ENCODE data around the gene KTN1. TPM values are rescaled to one million over a fixed set of nuclear protein-coding genes. Genes with fewer than 3 reads are reported as not detected.

Gene KTN1
- total RNA-seq, 2 experiments from 2014 or later: 107 to 113 TPM

DNA sequence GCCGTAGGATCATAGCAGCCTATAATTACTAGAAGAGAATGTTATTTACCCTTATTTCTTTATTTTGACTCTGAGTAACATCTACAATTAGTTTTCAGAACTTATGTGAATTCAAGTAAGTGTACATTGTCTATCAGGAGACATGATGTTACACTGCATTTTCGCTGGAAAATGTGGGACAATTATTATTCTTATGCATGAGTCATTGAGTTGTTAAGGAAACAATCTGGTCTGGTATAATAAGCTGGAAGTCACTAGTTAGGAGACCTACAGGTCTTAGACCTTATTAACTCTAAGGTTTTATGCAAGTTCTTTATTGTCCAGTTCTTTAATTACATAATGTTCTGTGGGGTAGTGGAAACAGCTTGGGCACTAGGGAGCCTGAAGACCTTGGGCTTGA, 5.8 kb downstream of the KTN1 start:
- intact Hi-C loops (cut with micrococcal nuclease): loop anchor here (10.0 kb wide), 1 partner anchor 311 kb away; the partner anchor contains the start of gene FBXO34
- Mint-ChIP-seq H3K27ac (peak overlapping the region; percentile 43), H3K4me1 (ENCODE audit: low read depth) (peaks cover 55% of the 10 kb centered on the region), H3K36me3 (ENCODE audit: low read depth) (peaks cover 8% of the 10 kb centered on the region), H3K9me3 (no peaks in the 10 kb centered on the region), H3K27me3 (no peaks in the 10 kb centered on the region), H3K4me3 (no peak overlapping the region)
- no peak for DNase-seq
- ChIA-PET CTCF (interaction anchor here (1.1 kb wide), 1 partner anchor 140 kb away, joined by 3 read pairs; no protein-coding TSS in a partner anchor), POLR2A (no interaction called here)
- TF ChIP-seq, protein P1, sequence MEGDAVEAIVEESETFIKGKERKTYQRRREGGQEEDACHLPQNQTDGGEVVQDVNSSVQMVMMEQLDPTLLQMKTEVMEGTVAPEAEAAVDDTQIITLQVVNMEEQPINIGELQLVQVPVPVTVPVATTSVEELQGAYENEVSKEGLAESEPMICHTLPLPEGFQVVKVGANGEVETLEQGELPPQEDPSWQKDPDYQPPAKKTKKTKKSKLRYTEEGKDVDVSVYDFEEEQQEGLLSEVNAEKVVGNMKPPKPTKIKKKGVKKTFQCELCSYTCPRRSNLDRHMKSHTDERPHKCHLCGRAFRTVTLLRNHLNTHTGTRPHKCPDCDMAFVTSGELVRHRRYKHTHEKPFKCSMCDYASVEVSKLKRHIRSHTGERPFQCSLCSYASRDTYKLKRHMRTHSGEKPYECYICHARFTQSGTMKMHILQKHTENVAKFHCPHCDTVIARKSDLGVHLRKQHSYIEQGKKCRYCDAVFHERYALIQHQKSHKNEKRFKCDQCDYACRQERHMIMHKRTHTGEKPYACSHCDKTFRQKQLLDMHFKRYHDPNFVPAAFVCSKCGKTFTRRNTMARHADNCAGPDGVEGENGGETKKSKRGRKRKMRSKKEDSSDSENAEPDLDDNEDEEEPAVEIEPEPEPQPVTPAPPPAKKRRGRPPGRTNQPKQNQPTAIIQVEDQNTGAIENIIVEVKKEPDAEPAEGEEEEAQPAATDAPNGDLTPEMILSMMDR (IDR thresholded peaks at IDR 0.05): no peak
- no peak for ATAC-seq

DNA sequence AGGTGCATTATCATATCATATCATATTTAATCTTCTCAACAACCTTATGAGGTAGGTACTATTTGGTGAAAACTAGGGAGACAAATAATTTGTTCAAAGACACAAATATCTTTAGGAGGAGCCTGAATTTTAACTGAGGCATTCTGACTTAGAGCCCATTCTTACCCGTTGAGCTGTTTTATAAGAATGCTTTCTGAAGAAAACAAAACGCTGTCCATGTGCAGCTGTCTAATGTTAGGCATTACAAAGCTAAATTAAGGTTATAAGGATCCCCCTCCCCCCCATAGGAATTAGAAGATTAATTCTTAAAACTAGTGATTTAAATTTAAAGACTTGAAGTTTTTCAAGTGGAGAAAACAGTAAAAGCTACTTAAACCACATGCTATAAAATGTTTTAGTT, 6.4 kb downstream of the KTN1 start:
- Mint-ChIP-seq H3K4me1 (ENCODE audit: low read depth) (peaks cover 54% of the 10 kb centered on the region), H3K27ac (peak overlapping the region; percentile 43), H3K4me3 (no peak overlapping the region), H3K27me3 (no peaks in the 10 kb centered on the region), H3K36me3 (ENCODE audit: low read depth) (peaks cover 8% of the 10 kb centered on the region), H3K9me3 (no peaks in the 10 kb centered on the region)
- ChIA-PET CTCF (interaction anchor here (1.1 to 1.3 kb wide), 2 partner anchors 39 to 140 kb away, joined by 3 read pairs; no protein-coding TSS in a partner anchor), POLR2A (no interaction called here)
- DNase-seq: no peak
- intact Hi-C loops (cut with micrococcal nuclease): loop anchor here (10.0 kb wide), 1 partner anchor 312 kb away; the partner anchor contains the start of gene FBXO34
- TF ChIP-seq, protein P1 (IDR thresholded peaks at IDR 0.05): no peak
- ATAC-seq: no peak

DNA sequence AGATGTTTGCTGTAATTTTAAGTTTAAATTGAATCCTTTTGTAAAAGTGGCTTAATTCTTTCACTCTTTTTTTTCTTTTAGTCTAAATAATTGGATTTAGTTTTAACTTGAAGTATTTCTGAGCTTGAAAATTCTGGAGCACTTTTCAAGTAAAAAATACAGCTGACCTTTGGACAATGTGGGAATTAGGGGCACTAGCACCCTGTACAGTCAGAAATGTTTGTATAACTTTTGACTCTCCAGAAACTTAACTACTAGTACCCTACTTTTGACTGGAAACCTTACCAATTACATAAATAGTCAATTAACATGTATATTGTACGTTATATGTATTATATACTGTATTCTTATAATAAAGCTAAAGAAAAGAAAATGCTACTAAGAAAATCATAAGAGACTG, 7.8 kb downstream of the KTN1 start:
- H3K4me1 Mint-ChIP-seq (ENCODE audit: low read depth): peaks cover 56% of the 10 kb centered on the region
- no peak for ATAC-seq
- intact Hi-C loops (cut with micrococcal nuclease): loop anchor here (10.0 kb wide), 1 partner anchor 313 kb away; the partner anchor contains the start of gene FBXO34
- TF ChIP-seq, protein P1 (IDR thresholded peaks at IDR 0.05): no peak
- ChIA-PET CTCF (interaction anchor here (1.0 to 1.5 kb wide), 4 partner anchors 9 to 94 kb away, joined by 3 to 5 read pairs (median 4); no protein-coding TSS in a partner anchor), POLR2A (interaction anchor here (0.6 to 1.2 kb wide), 2 partner anchors 8 to 167 kb away, joined by 3 read pairs; partner anchors contain the start of gene KTN1)
- peaks cover 11% of the 10 kb centered on the region for H3K36me3 Mint-ChIP-seq (ENCODE audit: low read depth)
- H3K4me3 Mint-ChIP-seq: no peak overlapping the region
- no peaks in the 10 kb centered on the region for H3K27me3 Mint-ChIP-seq
- no peak for DNase-seq
- H3K9me3 Mint-ChIP-seq: no peaks in the 10 kb centered on the region
- no peak overlapping the region for H3K27ac Mint-ChIP-seq

DNA sequence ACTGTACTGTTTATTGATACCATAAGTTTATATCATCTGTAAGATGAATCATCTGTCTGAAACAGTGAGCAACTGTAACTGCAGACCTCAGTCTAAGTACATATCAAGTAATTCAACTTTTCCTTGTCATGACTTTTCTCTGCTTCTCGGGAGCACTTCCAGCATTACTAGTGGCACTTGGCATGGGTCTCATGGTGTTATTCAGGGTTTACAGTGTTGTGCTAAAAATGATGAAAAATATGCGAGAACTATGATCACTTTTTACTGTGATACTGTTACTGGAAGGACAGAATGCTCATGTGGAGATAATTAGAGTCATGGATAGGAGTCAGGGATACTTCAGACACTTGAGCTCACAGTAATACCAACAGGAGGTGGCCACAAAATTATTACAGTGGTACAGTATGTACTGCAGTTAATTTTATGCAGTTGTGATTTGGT, 8.3 kb downstream of the KTN1 start:
- POLR2A ChIA-PET: interaction anchor here (1.2 kb wide), 1 partner anchor 9 kb away, joined by 3 read pairs; the partner anchor contains the start of gene KTN1
- peaks cover 11% of the 10 kb centered on the region for H3K36me3 Mint-ChIP-seq (ENCODE audit: low read depth)
- peaks cover 56% of the 10 kb centered on the region for H3K4me1 Mint-ChIP-seq (ENCODE audit: low read depth)

DNA sequence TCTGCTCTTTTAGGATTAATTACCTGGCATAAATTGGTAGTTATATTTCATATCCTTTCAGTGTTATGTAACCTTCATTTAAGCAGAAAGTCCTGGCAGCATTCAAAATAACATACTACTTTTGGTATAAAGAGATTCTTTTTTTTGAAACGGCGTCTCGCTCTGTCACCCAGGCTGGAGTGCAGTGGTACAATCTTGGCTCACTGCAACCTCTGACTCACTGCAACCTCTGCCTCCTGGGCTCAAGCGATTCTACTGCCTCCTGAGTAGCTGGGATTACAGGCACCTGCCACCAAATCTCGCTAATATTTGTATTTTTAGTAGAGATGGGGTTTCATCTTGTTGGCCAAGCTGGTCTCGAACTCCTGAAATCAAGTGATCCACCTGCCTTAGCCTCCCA, 9.2 kb downstream of the KTN1 start:
- ATAC-seq (no peak), DNase-seq (no peak)
- CTCF ChIA-PET: no interaction called here
- H3K9me3 Mint-ChIP-seq: no peaks in the 10 kb centered on the region
- TF ChIP-seq, protein P1 (IDR thresholded peaks at IDR 0.05): no peak
- POLR2A ChIA-PET: no interaction called here
- no peak overlapping the region for H3K4me3 Mint-ChIP-seq
- no peak overlapping the region for H3K27ac Mint-ChIP-seq
- peaks cover 61% of the 10 kb centered on the region for H3K4me1 Mint-ChIP-seq (ENCODE audit: low read depth)
- peaks cover 11% of the 10 kb centered on the region for H3K36me3 Mint-ChIP-seq (ENCODE audit: low read depth)
- intact Hi-C loops (cut with micrococcal nuclease): loop anchor here (10.0 kb wide), 1 partner anchor 314 kb away; the partner anchor contains the start of gene FBXO34
- no peaks in the 10 kb centered on the region for H3K27me3 Mint-ChIP-seq

More for the DNA sequence above, 8.3 kb downstream of the KTN1 start:
- H3K9me3 Mint-ChIP-seq: no peaks in the 10 kb centered on the region
- peak overlapping the region; percentile 0 for H3K27ac Mint-ChIP-seq
- TF ChIP-seq, protein P1 (IDR thresholded peaks at IDR 0.05): no peak
- no peak overlapping the region for H3K4me3 Mint-ChIP-seq
- ATAC-seq (no peak), DNase-seq (no peak)
- H3K27me3 Mint-ChIP-seq: no peaks in the 10 kb centered on the region
- intact Hi-C loops (cut with micrococcal nuclease): loop anchor here (10.0 kb wide), 1 partner anchor 313 kb away; the partner anchor contains the start of gene FBXO34
- CTCF ChIA-PET: interaction anchor here (1.0 to 1.5 kb wide), 3 partner anchors 8 to 94 kb away, joined by 3 to 5 read pairs (median 4); no protein-coding TSS in a partner anchor
